ENCODE measurements around the gene POU2F1. TPM values are rescaled to one million over a fixed set of nuclear protein-coding genes. Genes with fewer than 3 reads are reported as not detected.

Gene POU2F1
- total RNA-seq, 4 donors from 2014 or later, result 8.7 to 34.0 (median 9.6) TPM

DNA sequence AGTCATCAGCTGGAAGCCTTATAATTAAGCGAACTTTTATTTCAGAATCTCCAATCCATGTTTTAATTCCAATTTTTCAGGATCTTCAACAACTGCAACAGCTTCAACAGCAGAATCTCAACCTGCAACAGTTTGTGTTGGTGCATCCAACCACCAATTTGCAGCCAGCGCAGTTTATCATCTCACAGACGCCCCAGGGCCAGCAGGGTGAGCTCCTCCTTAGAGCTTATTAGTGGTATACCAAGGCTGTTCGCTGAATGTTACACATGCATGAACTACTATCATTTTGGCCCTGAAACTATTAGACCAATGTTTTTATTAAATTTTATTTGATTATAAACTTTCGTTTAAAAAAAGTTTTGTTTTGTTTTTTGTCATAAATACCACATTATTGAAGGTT lies 155.3 kb downstream of the POU2F1 start:
- TF ChIP-seq, protein P1, sequence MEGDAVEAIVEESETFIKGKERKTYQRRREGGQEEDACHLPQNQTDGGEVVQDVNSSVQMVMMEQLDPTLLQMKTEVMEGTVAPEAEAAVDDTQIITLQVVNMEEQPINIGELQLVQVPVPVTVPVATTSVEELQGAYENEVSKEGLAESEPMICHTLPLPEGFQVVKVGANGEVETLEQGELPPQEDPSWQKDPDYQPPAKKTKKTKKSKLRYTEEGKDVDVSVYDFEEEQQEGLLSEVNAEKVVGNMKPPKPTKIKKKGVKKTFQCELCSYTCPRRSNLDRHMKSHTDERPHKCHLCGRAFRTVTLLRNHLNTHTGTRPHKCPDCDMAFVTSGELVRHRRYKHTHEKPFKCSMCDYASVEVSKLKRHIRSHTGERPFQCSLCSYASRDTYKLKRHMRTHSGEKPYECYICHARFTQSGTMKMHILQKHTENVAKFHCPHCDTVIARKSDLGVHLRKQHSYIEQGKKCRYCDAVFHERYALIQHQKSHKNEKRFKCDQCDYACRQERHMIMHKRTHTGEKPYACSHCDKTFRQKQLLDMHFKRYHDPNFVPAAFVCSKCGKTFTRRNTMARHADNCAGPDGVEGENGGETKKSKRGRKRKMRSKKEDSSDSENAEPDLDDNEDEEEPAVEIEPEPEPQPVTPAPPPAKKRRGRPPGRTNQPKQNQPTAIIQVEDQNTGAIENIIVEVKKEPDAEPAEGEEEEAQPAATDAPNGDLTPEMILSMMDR (IDR thresholded peaks at IDR 0.05), result no peak
- TF ChIP-seq POLR2A (IDR thresholded peaks at IDR 0.05), result no peak
- intact Hi-C loops (cut with DNase I; ENCODE audit: low total_unique reads), result no loop called here
- WGBS, 2 donors, result 67 to 74% methylated on average over 5 of the region's 5 CpGs
- H3K4me3 ChIP-seq (ENCODE audit: low read depth, poor library complexity, severe bottlenecking), result no peak overlapping the region
- DNase-seq (ENCODE audit: low spot score in 2 of 2), result no peak

DNA sequence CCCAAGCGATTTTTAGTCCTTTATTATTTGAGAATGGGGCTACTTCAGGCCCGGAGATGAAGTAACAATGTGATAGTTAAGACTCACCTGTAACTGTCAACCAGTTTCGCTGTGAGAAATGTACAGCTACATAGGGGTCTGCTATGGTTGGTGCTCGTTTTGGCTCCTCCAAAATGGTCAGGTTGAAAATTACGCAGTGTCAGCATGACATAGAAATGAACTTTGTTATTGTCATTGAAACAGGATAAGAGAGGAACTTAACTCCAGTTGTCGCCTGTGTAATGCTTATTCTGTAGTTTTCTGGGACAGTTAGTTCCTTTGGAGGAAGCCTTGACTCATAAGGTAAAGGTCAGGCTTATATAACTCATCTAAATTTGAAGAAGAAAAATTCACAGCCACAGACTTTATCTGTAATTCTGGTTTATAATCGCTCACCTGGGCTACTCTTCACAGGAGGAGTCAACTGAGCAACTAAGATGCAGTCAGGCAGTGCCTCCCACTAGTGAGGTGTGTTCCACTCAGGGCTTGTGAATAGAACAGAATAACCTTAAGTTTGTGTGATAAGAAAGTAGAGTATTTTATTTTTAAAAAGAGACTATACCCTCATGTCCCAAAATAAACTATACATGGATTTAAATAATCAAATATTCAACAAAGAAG lies 166.7 kb downstream of the POU2F1 start:
- intact Hi-C loops (cut with DNase I; ENCODE audit: low total_unique reads), result no loop called here

DNA sequence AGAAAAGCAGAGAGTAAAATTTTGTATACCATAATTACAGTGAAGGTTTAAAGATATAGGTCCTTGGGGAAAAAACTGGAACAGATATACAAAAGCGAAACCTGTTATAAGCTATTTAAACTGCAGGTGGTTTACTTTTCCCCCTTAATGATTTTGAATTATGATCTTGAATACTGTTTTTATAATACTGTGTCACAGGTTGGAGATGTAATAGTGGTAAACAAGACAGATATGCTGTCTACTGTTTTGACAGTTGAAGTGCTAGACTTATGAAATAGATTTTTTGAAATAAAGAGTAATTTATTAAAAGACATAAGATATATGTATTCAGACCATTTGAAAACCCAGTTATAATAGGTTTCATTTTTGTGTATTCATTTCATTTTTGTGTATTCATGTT lies 168.3 kb downstream of the POU2F1 start:
- no peak overlapping the region for H3K4me3 ChIP-seq (ENCODE audit: low read depth, poor library complexity, severe bottlenecking)

More for the DNA sequence above, 166.7 kb downstream of the POU2F1 start:
- no peak for DNase-seq (ENCODE audit: low spot score in 2 of 2)
- 93 to 94% methylated on average over 7 of the region's 7 CpGs for WGBS, 2 donors
- H3K4me3 ChIP-seq (ENCODE audit: low read depth, poor library complexity, severe bottlenecking), result no peak overlapping the region
- no peak for TF ChIP-seq POLR2A (IDR thresholded peaks at IDR 0.05)
- TF ChIP-seq, protein P1 (IDR thresholded peaks at IDR 0.05), result no peak

DNA sequence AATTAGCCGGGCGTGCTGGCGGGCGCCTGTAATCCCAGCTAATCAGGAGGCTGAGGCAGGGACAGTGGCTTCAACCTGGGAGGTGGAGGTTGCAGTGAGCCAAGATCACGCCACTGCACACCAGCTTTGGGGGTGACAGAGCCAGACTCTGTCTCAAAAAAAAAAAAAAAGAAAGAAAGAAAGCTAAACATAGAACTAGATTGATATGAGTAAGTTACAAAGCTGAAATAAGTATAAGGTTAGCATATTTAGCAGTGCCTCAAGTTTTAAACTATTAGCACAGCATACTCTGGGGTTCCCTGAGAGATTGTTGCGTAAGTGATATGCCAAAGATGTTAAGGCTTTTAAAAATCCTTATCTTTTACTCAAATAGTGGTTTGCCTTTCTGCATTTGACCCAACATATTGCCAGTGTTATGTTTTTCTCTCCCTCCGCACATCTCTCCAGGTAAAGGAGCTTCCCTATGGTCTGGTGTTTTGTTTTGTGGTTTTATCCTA lies 171.6 kb downstream of the POU2F1 start:
- H3K4me3 ChIP-seq (ENCODE audit: low read depth, poor library complexity, severe bottlenecking), result no peak overlapping the region
- 93 to 94% methylated on average over 7 of the region's 7 CpGs for WGBS, 2 donors
- intact Hi-C loops (cut with DNase I; ENCODE audit: low total_unique reads), result no loop called here
- TF ChIP-seq, protein P1 (IDR thresholded peaks at IDR 0.05), result no peak
- no peak for TF ChIP-seq POLR2A (IDR thresholded peaks at IDR 0.05)
- DNase-seq (ENCODE audit: low spot score in 2 of 2), result no peak

More for the DNA sequence above, 168.3 kb downstream of the POU2F1 start:
- no peak for DNase-seq (ENCODE audit: low spot score in 2 of 2)
- intact Hi-C loops (cut with DNase I; ENCODE audit: low total_unique reads), result no loop called here
- WGBS, 2 donors, result 94 to 95% methylated on average over 1 of the region's 1 CpG
- TF ChIP-seq, protein P1 (IDR thresholded peaks at IDR 0.05), result no peak
- no peak for TF ChIP-seq POLR2A (IDR thresholded peaks at IDR 0.05)

DNA sequence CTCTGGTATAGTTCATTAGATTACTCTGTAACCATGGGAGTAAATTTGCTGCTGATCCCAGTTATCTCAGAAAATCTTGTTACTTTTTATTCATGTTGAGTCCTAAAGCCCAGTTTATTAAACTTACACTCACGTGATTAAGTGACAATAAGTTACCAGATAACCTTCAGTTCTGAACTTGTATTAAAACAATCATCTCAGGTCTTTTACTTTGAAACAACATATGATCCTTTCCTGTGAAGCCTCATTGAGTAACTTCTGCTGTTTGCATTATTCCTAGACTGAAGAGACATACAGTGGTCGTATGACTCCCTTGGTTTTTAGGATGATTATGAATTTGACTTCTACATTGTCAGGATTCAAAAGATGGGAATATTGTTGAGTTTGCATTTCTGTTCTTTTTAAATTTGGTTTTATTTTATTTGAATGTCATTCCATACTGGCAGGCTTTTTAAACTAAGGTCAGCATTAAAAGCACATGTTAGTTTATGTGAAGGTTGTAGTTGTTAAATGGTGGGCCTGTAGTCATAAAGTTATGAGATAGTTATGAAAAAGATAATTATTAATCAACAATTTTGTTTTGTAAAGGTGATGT lies 179.8 kb downstream of the POU2F1 start:
- TF ChIP-seq, protein P1 (IDR thresholded peaks at IDR 0.05), result no peak
- TF ChIP-seq POLR2A (IDR thresholded peaks at IDR 0.05), result no peak
- 76 to 88% methylated on average over 2 of the region's 2 CpGs for WGBS, 2 donors
- H3K4me3 ChIP-seq (ENCODE audit: low read depth, poor library complexity, severe bottlenecking), result no peak overlapping the region
- no peak for DNase-seq (ENCODE audit: low spot score in 2 of 2)
- intact Hi-C loops (cut with DNase I; ENCODE audit: low total_unique reads), result no loop called here

Data from lower leg skin (tissue), 4 donors.